Panc1 (cell line): ENCODE data around the gene HSBP1L1. TPM values are rescaled to one million over a fixed set of nuclear protein-coding genes. Genes with fewer than 3 reads are reported as not detected.

ENCODE experiments used
- ATAC-seq: fragments of 200-7000 bp; cut with Tn5 transposase; 2 replicates; pipeline ENCODE4 v1.9.1; 2020; ENCODE audit warnings: mild to moderate bottlenecking, moderate library complexity
- BruUV-seq: library from RNA; stranded (reverse); fragments of 400-500 nt; replicated peaks from 2 replicates; lab custom pipeline; 2021; lab: Mats Ljungman, UMichigan
- CTCF ChIA-PET: fragments of 300-600 bp; sonication (Branson Sonifier 250); formaldehyde crosslinking; loops from one replicate; lab custom pipeline; 2022; ENCODE audit warnings: antibody characterized with exemption; lab: Charles Lee
- POLR2A ChIA-PET: fragments of 300-600 bp; sonication (Branson Sonifier 250); formaldehyde crosslinking; loops from one replicate; lab custom pipeline; 2022; ENCODE audit warnings: antibody characterized with exemption; lab: Charles Lee
- DNase-seq: peaks from one replicate; pipeline ENCODE4 v3.0.0-alpha.2; 2010; ENCODE audit warnings: low read depth, low spot score
- H3K27ac ChIP-seq: 2 replicates; pipeline ENCODE4 v1.5.1; 2011; ENCODE audit warnings: mild to moderate bottlenecking, low read length, inconsistent platforms
- H3K27me3 ChIP-seq: fragments of 200-500 bp; sonication (Bioruptor generic); 2 replicates; pipeline ENCODE4 v1.6.0; 2014; ENCODE audit warnings: low read length, inconsistent platforms; ENCODE audit not compliant: control insufficient read depth, insufficient read depth
- H3K36me3 ChIP-seq: fragments of 200-500 bp; sonication (Bioruptor generic); 2 replicates; pipeline ENCODE4 v1.5.1; 2014; ENCODE audit warnings: inconsistent platforms, mild to moderate bottlenecking, low read length, moderate library complexity; ENCODE audit not compliant: control insufficient read depth, insufficient read depth
- H3K4me1 ChIP-seq: 2 replicates; pipeline ENCODE4 v1.5.1; 2011; ENCODE audit warnings: inconsistent platforms, mild to moderate bottlenecking, low read length, moderate library complexity; ENCODE audit not compliant: control insufficient read depth, insufficient read depth
- H3K4me3 ChIP-seq, 2 experiments: 2 replicates each; pipeline ENCODE4 v1.5.1; 2011 to 2012; ENCODE audit warnings: low read depth in 2 of 2, low read length in 2 of 2, mild to moderate bottlenecking in 2 of 2, inconsistent platforms in 1 of 2, moderate library complexity in 1 of 2
- H3K9me3 ChIP-seq: fragments of 200-500 bp; sonication (Bioruptor generic); 2 replicates; pipeline ENCODE4 v1.5.1; 2014; ENCODE audit warnings: low read depth, mild to moderate bottlenecking, inconsistent platforms, low read length, moderate library complexity; ENCODE audit not compliant: control insufficient read depth, insufficient read depth
- CTCF ChIP-seq: fragments of 450-650 bp; IDR thresholded peaks from 2 replicates; pipeline ENCODE4 v1.5.1; 2017; ENCODE audit warnings: mild to moderate bottlenecking
- POLR2AphosphoS5 ChIP-seq: IDR thresholded peaks from 2 replicates; pipeline ENCODE4 v1.6.1; 2012; ENCODE audit warnings: mild to moderate bottlenecking, low read depth, low read length, moderate library complexity
- SIN3A ChIP-seq: IDR thresholded peaks from 2 replicates; pipeline ENCODE4 v1.6.1; 2012; ENCODE audit warnings: low read depth, mild to moderate bottlenecking, low read length, moderate library complexity, borderline replicate concordance; ENCODE audit not compliant: insufficient read depth
- TCF7L2 ChIP-seq: IDR thresholded peaks from 2 replicates; pipeline ENCODE4 v1.6.1; 2011; ENCODE audit warnings: mild to moderate bottlenecking, low read depth, low read length, inconsistent platforms
- in situ Hi-C: cut with HindIII; loops from 2 replicates; pipeline ENCODE4 v1.10.0; 2016; ENCODE audit warnings: low sequenced_read_pairs, low pct_unique_long_range_greater_than_20kb
- intact Hi-C: fragments of 100-400 bp; cut with micrococcal nuclease; formaldehyde crosslinking; loops from one replicate; pipeline ENCODE4 v1.10.0; 2022; ENCODE audit not compliant: unreplicated experiment
- total RNA-seq: library from RNA; stranded (reverse); gene quantifications from one replicate; pipeline ENCODE4 v1.2.1, GENCODE V29; 2021; ENCODE audit not compliant: unreplicated experiment
- TF ChIP-seq, protein P1 (sequence below), 2 experiments: IDR thresholded peaks; 2 replicates each; pipeline ENCODE4 v1.6.1; 2011 to 2012; ENCODE audit warnings: low read depth in 2 of 2, control low read depth in 1 of 2, low read length in 1 of 2, mild to moderate bottlenecking in 1 of 2, moderate library complexity in 1 of 2; ENCODE audit not compliant: insufficient read depth in 1 of 2

Gene HSBP1L1
- total RNA-seq, 1 experiment from 2014 or later = 45.4 TPM

- ATAC-seq (no peak), DNase-seq (no peak)
- Histone ChIP-seq H3K36me3 (no peaks in the 10 kb centered on the region), H3K4me1 (no peaks in the 10 kb centered on the region), H3K27me3 (no peaks in the 10 kb centered on the region), H3K27ac (no peak overlapping the region), H3K4me3 (no peak overlapping the region), H3K9me3 (no peaks in the 10 kb centered on the region)
- intact Hi-C loops (no loop called here), in situ Hi-C loops (no loop called here)
- TF ChIP-seq CTCF (no peak), TCF7L2 (no peak), POLR2AphosphoS5 (no peak), SIN3A (no peak)
- TF ChIP-seq, protein P1, sequence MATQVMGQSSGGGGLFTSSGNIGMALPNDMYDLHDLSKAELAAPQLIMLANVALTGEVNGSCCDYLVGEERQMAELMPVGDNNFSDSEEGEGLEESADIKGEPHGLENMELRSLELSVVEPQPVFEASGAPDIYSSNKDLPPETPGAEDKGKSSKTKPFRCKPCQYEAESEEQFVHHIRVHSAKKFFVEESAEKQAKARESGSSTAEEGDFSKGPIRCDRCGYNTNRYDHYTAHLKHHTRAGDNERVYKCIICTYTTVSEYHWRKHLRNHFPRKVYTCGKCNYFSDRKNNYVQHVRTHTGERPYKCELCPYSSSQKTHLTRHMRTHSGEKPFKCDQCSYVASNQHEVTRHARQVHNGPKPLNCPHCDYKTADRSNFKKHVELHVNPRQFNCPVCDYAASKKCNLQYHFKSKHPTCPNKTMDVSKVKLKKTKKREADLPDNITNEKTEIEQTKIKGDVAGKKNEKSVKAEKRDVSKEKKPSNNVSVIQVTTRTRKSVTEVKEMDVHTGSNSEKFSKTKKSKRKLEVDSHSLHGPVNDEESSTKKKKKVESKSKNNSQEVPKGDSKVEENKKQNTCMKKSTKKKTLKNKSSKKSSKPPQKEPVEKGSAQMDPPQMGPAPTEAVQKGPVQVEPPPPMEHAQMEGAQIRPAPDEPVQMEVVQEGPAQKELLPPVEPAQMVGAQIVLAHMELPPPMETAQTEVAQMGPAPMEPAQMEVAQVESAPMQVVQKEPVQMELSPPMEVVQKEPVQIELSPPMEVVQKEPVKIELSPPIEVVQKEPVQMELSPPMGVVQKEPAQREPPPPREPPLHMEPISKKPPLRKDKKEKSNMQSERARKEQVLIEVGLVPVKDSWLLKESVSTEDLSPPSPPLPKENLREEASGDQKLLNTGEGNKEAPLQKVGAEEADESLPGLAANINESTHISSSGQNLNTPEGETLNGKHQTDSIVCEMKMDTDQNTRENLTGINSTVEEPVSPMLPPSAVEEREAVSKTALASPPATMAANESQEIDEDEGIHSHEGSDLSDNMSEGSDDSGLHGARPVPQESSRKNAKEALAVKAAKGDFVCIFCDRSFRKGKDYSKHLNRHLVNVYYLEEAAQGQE (IDR thresholded peaks at IDR 0.05; ENCODE audit: insufficient read depth in 1 of 2, low read depth in 2 of 2, low read length in 1 of 2) = no peak
- BruUV-seq = no TSS peak
- CTCF ChIA-PET = no interaction called here
- POLR2A ChIA-PET = no interaction called here
Measured at GRCh38 chr18:79918615-79919011, 45.8 kb upstream of the HSBP1L1 start.

GRCh38 chr18:79919089-79919488 is 45.4 kb upstream of the HSBP1L1 start:
- POLR2A ChIA-PET = no interaction called here
- H3K27ac ChIP-seq = no peak overlapping the region
- H3K9me3 ChIP-seq = no peaks in the 10 kb centered on the region
- intact Hi-C loops (no loop called here), in situ Hi-C loops (no loop called here)
- no peak for DNase-seq
- no TSS peak for BruUV-seq
- no peak overlapping the region for H3K4me3 ChIP-seq
- no peaks in the 10 kb centered on the region for H3K36me3 ChIP-seq
- no peak for ATAC-seq
- no peaks in the 10 kb centered on the region for H3K27me3 ChIP-seq
- no peak for TF ChIP-seq SIN3A
- no peak for TF ChIP-seq CTCF
- TF ChIP-seq, protein P1 (IDR thresholded peaks at IDR 0.05; ENCODE audit: insufficient read depth in 1 of 2, low read depth in 2 of 2, low read length in 1 of 2) = no peak
- CTCF ChIA-PET = no interaction called here
- H3K4me1 ChIP-seq = no peaks in the 10 kb centered on the region
